Fibroblast of mammary gland (primary cell): Measurements from ENCODE around the gene LUC7L2.
"Not testable (repeated sequence)": the region's sequence is repeated elsewhere in the genome, so short reads cannot be mapped to it uniquely, and the experiment has no call there.

Experiments used
- DNase-seq: peaks from one replicate; pipeline ENCODE4 v3.0.0-alpha.2; 2010; ENCODE audit warnings: low read depth
- H3K4me3 ChIP-seq: 2 replicates; pipeline ENCODE4 v1.5.1; 2011; ENCODE audit warnings: low read depth, mild to moderate bottlenecking, low read length, moderate library complexity; ENCODE audit not compliant: control insufficient read depth
- CTCF ChIP-seq: conservative IDR thresholded peaks from 2 replicates; pipeline ENCODE4 v1.5.1; 2011; ENCODE audit warnings: low read depth, low read length, inconsistent platforms; ENCODE audit not compliant: control insufficient read depth, insufficient read depth

The LUC7L2 gene

GRCh38 chr7:139330333-139331030 is 29.2 kb upstream of the LUC7L2 start:
- no peak for DNase-seq
- H3K4me3 ChIP-seq: no peak overlapping the region
- no peak for TF ChIP-seq CTCF

GRCh38 chr7:139332697-139333359 is 26.9 kb upstream of the LUC7L2 start:
- DNase-seq: no peak
- no peak overlapping the region for H3K4me3 ChIP-seq
- no peak for TF ChIP-seq CTCF

- not testable (repeated sequence) for H3K4me3 ChIP-seq, DNase-seq
Measured at GRCh38 chr7:139333443-139333842, 26.3 kb upstream of the LUC7L2 start.

- DNase-seq: no peak
- no peak for TF ChIP-seq CTCF
- H3K4me3 ChIP-seq: no peak overlapping the region
Measured at GRCh38 chr7:139334399-139335150, 25.1 kb upstream of the LUC7L2 start.

- no peak for TF ChIP-seq CTCF
- DNase-seq: no peak
- H3K4me3 ChIP-seq: no peak overlapping the region
Measured at GRCh38 chr7:139339025-139339424, 20.7 kb upstream of the LUC7L2 start.

- DNase-seq: no peak
Measured at GRCh38 chr7:139339698-139340036, 20.0 kb upstream of the LUC7L2 start.

More at GRCh38 chr7:139339698-139340036, 20.0 kb upstream of the LUC7L2 start:
- TF ChIP-seq CTCF: no peak
- H3K4me3 ChIP-seq: peak overlapping the region; percentile 94
